ENCODE measurements around the gene GNG7.

DNA sequence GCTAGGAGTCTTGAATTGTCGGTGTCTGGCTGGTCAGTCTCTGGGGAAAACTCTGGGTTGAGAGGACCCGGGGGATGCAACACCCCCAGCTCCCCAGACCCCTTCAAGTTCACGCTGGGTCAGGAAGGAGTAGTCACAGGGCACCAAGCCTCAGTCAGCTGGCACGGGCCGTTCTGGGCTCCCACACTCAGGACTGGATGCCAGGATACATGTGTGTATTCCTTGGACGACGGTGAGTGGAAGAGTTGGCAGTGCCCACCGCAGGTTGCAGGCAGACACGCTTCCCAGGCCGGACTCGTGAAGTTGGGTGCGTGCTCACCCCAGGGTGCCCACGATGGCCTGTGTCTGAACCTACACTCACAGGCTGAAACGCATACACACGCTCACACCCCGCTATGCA, 221.0 kb downstream of the GNG7 start:
- TF ChIP-seq, protein P1, sequence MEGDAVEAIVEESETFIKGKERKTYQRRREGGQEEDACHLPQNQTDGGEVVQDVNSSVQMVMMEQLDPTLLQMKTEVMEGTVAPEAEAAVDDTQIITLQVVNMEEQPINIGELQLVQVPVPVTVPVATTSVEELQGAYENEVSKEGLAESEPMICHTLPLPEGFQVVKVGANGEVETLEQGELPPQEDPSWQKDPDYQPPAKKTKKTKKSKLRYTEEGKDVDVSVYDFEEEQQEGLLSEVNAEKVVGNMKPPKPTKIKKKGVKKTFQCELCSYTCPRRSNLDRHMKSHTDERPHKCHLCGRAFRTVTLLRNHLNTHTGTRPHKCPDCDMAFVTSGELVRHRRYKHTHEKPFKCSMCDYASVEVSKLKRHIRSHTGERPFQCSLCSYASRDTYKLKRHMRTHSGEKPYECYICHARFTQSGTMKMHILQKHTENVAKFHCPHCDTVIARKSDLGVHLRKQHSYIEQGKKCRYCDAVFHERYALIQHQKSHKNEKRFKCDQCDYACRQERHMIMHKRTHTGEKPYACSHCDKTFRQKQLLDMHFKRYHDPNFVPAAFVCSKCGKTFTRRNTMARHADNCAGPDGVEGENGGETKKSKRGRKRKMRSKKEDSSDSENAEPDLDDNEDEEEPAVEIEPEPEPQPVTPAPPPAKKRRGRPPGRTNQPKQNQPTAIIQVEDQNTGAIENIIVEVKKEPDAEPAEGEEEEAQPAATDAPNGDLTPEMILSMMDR (optimal IDR thresholded peaks at IDR 0.05 in 1 of 3, IDR thresholded peaks at IDR 0.05 in 1 of 3, conservative IDR thresholded peaks at IDR 0.05 in 1 of 3; ENCODE audit: extremely low read depth in 1 of 3, insufficient read depth in 2 of 3, low read length in 3 of 3) = no peak
- TF ChIP-seq EZH2 (IDR thresholded peaks at IDR 0.05; ENCODE audit: low read length) = no peak
